Measurements from ENCODE around the gene ATP13A1.

ATP13A1 gene

GRCh38 chr19:19602136-19602712, 61.3 kb downstream of the ATP13A1 start:
- DNase-seq (ENCODE audit: low read depth), result no peak
- TF ChIP-seq CTCF (IDR thresholded peaks at IDR 0.05; ENCODE audit: insufficient read depth, low read depth, low read length, missing control alignments), result no peak
- no peak overlapping the region for H3K4me3 ChIP-seq (ENCODE audit: low read depth, low read length)

GRCh38 chr19:19600793-19601330, 62.6 kb downstream of the ATP13A1 start:
- TF ChIP-seq CTCF (IDR thresholded peaks at IDR 0.05; ENCODE audit: insufficient read depth, low read depth, low read length, missing control alignments), result no peak
- no peak overlapping the region for H3K4me3 ChIP-seq (ENCODE audit: low read depth, low read length)
- DNase-seq (ENCODE audit: low read depth), result peak; percentile 41

GRCh38 chr19:19598728-19599451, 64.6 kb downstream of the ATP13A1 start:
- peak overlapping the region; percentile 55 for H3K4me3 ChIP-seq (ENCODE audit: low read depth, low read length)
- peak; percentile 89 for DNase-seq (ENCODE audit: low read depth)

GRCh38 chr19:19597809-19598306, 65.6 kb downstream of the ATP13A1 start:
- no peak for TF ChIP-seq CTCF (IDR thresholded peaks at IDR 0.05; ENCODE audit: insufficient read depth, low read depth, low read length, missing control alignments)
- peak; percentile 95 for DNase-seq (ENCODE audit: low read depth)
- H3K4me3 ChIP-seq (ENCODE audit: low read depth, low read length), result peak overlapping the region; percentile 55

Data from GM12865 (cell line).